Thyroid gland (tissue), 4 donors: ENCODE results near the gene TCHH. TPM values are rescaled to one million over a fixed set of nuclear protein-coding genes. Genes with fewer than 3 reads are reported as not detected.

Experiments used
- DNase-seq, 2 donors: peaks; one replicate each; pipeline ENCODE4 v3.0.0-alpha.2; 2019
- H3K27ac ChIP-seq, 3 donors: fragments of 200-600 bp; sonication (generic); 1 replicate in 2 of 3; 2 replicates in 1 of 3; pipeline ENCODE4 v1.5.1; 2016 to 2019; ENCODE audit warnings: mild to moderate bottlenecking in 1 of 3, moderate library complexity in 1 of 3
- H3K27me3 ChIP-seq: fragments of 200-600 bp; sonication (generic); one replicate; pipeline ENCODE4 v1.5.1; 2019
- H3K36me3 ChIP-seq, 2 donors: fragments of 200-600 bp; sonication (generic); one replicate each; pipeline ENCODE4 v1.5.1; 2016 to 2019
- H3K4me1 ChIP-seq, 2 donors: fragments of 200-600 bp; sonication (generic); one replicate each; pipeline ENCODE4 v1.5.1; 2017 to 2019
- H3K4me3 ChIP-seq, 3 donors: fragments of 200-600 bp; sonication (generic); replicated peaks in 1 of 3; 1 replicate in 2 of 3; 2 replicates in 1 of 3; pipeline ENCODE4 v1.5.1; 2016; ENCODE audit warnings: mild to moderate bottlenecking in 1 of 3
- H3K9me3 ChIP-seq: fragments of 200-600 bp; sonication (generic); one replicate; pipeline ENCODE4 v1.5.1; 2017
- POLR2A ChIP-seq, 2 donors: fragments of 450-650 bp; IDR thresholded peaks; one replicate each; pipeline ENCODE4 v1.6.1; 2017; ENCODE audit warnings: antibody characterized with exemption in 2 of 2, mild to moderate bottlenecking in 2 of 2, moderate library complexity in 1 of 2
- WGBS, 2 donors: methylation state at CpG; one replicate each; pipeline ENCODE4 v1.1.5; 2017; 5-methylcytosine and 5-hydroxymethylcytosine counted together
- intact Hi-C: fragments of 100-400 bp; cut with DNase I; formaldehyde crosslinking; loops from one replicate; pipeline ENCODE4 v1.15.1; 2023
- total RNA-seq, 4 donors: library from RNA; depleted of rRNA; stranded (reverse); fragments of >200 nt; gene quantifications; one replicate each; pipeline ENCODE4 v1.2.3, GENCODE V29; 2016
- TF ChIP-seq, protein P1 (sequence below), 6 experiments: fragments of 200-600 bp in 3 of 6; fragments of 450-650 bp in 3 of 6; sonication (generic) in 3 of 6; IDR thresholded peaks; one replicate each; pipeline ENCODE4 v1.5.1; 2016 to 2019; ENCODE audit warnings: antibody characterized with exemption in 6 of 6, mild to moderate bottlenecking in 2 of 6, inconsistent platforms in 1 of 6, moderate library complexity in 1 of 6

Gene TCHH
- total RNA-seq = under 1 TPM in 3 of 4 donors, not detected in 1; 0.11 to 0.40 (median 0.13) TPM

DNA sequence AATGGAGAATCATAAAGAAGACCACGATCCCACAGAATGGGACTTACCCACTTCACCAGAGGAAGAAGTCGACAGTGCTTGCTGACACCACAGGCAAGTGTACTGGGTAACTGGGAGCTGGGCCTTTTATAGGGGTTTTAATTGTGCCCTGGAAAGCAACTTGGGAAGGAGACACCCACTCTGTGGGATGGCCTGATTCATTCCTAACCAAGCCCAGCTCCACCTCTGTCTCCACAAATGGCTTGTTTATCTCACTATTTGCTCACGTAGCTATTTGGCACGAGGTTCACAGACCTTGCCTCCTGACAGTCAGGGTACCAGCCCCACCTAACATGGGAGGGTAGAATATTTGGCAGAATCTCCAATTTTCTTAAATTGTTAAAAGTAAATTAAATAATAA lies at the start of gene TCHH:
Gene TCHH, minus strand, starts transcription at position 101 of the 400 bp plus-strand sequence. CDS start 1,364 bp downstream, outside the sequence.
- Histone ChIP-seq H3K9me3 (no peaks in the 10 kb centered on the region), H3K4me1 (peaks cover 18 to 24% of the 10 kb centered on the region in 2 donors), H3K27me3 (peaks cover 23% of the 10 kb centered on the region), H3K27ac (no peak within 1 kb of the TSS), H3K4me3 (no peak within 1 kb of the TSS), H3K36me3 (no peaks in the 10 kb centered on the region)
- TF ChIP-seq, protein P1, sequence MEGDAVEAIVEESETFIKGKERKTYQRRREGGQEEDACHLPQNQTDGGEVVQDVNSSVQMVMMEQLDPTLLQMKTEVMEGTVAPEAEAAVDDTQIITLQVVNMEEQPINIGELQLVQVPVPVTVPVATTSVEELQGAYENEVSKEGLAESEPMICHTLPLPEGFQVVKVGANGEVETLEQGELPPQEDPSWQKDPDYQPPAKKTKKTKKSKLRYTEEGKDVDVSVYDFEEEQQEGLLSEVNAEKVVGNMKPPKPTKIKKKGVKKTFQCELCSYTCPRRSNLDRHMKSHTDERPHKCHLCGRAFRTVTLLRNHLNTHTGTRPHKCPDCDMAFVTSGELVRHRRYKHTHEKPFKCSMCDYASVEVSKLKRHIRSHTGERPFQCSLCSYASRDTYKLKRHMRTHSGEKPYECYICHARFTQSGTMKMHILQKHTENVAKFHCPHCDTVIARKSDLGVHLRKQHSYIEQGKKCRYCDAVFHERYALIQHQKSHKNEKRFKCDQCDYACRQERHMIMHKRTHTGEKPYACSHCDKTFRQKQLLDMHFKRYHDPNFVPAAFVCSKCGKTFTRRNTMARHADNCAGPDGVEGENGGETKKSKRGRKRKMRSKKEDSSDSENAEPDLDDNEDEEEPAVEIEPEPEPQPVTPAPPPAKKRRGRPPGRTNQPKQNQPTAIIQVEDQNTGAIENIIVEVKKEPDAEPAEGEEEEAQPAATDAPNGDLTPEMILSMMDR (IDR thresholded peaks at IDR 0.05) = no peak
- TF ChIP-seq POLR2A (IDR thresholded peaks at IDR 0.05) = no peak
- DNase-seq = no peak
- intact Hi-C loops = no loop called here
- WGBS, 2 donors = 62% methylated on average over 4 of the region's 4 CpGs

- Histone ChIP-seq H3K36me3 (no peaks in the 10 kb centered on the region), H3K27me3 (no peaks in the 10 kb centered on the region), H3K4me1 (peaks cover 3 to 13% of the 10 kb centered on the region in 2 donors), H3K9me3 (no peaks in the 10 kb centered on the region), H3K27ac (no peak overlapping the region), H3K4me3 (no peak overlapping the region)
- DNase-seq = peak; percentile 16 to 26
- 61 to 62% methylated on average over 2 of the region's 2 CpGs for whole genome bisulfite sequencing, 2 donors
- intact Hi-C loops = no loop called here
- TF ChIP-seq POLR2A (IDR thresholded peaks at IDR 0.05) = no peak
- TF ChIP-seq, protein P1 (IDR thresholded peaks at IDR 0.05) = no peak
Observed at GRCh38 chr1:152164517-152165136, 49.4 kb upstream of the TCHH start.

GRCh38 chr1:152162792-152163463 lies 47.7 kb upstream of the TCHH start:
- no peak for TF ChIP-seq POLR2A (IDR thresholded peaks at IDR 0.05)
- TF ChIP-seq, protein P1 (IDR thresholded peaks at IDR 0.05) = no peak
- H3K27me3 ChIP-seq = no peaks in the 10 kb centered on the region
- H3K9me3 ChIP-seq = no peaks in the 10 kb centered on the region
- H3K36me3 ChIP-seq = no peaks in the 10 kb centered on the region
- peaks cover 0 to 4% of the 10 kb centered on the region in 2 donors for H3K4me1 ChIP-seq
- no peak overlapping the region for H3K4me3 ChIP-seq
- 53 to 66% methylated on average over 1 of the region's 1 CpG for WGBS, 2 donors
- intact Hi-C loops = no loop called here
- DNase-seq = no peak
- H3K27ac ChIP-seq = no peak overlapping the region

GRCh38 chr1:152160576-152160975 lies 45.3 kb upstream of the TCHH start:
- Histone ChIP-seq H3K27me3 (no peaks in the 10 kb centered on the region), H3K4me1 (no peaks in the 10 kb centered on the region), H3K36me3 (no peaks in the 10 kb centered on the region), H3K4me3 (no peak overlapping the region), H3K27ac (no peak overlapping the region), H3K9me3 (no peaks in the 10 kb centered on the region)
- WGBS, 2 donors = 76 to 87% methylated on average over 3 of the region's 3 CpGs
- TF ChIP-seq, protein P1 (IDR thresholded peaks at IDR 0.05) = no peak
- no peak for TF ChIP-seq POLR2A (IDR thresholded peaks at IDR 0.05)
- DNase-seq = no peak
- intact Hi-C loops = no loop called here

GRCh38 chr1:152159144-152159543 lies 43.9 kb upstream of the TCHH start, which contains the start of gene RPTN:
RPTN (minus strand) TSS chr1:152159228; CDS start chr1:152157889, 1,339 bp downstream.
- Histone ChIP-seq H3K27me3 (no peaks in the 10 kb centered on the region), H3K9me3 (no peaks in the 10 kb centered on the region), H3K27ac (no peak within 1 kb of the TSS), H3K4me3 (no peak within 1 kb of the TSS), H3K36me3 (no peaks in the 10 kb centered on the region), H3K4me1 (no peaks in the 10 kb centered on the region)
- WGBS, 2 donors = 77 to 83% methylated on average over 1 of the region's 1 CpG
- DNase-seq = no peak
- intact Hi-C loops = no loop called here
- no peak for TF ChIP-seq POLR2A (IDR thresholded peaks at IDR 0.05)
- TF ChIP-seq, protein P1 (IDR thresholded peaks at IDR 0.05) = no peak
